ENCODE results near the gene MYLK3.

MYLK3 gene

GRCh38 chr16:46762583-46762982 is 14.4 kb upstream of the MYLK3 start:
- no peak for DNase-seq (ENCODE audit: low spot score)

GRCh38 chr16:46759309-46759708 is 11.2 kb upstream of the MYLK3 start:
- no peak overlapping the region for H3K27ac ChIP-seq
- no peak for TF ChIP-seq CTCF (conservative IDR thresholded peaks at IDR 0.05; ENCODE audit: low read depth)
- DNase-seq (ENCODE audit: low spot score), result no peak
- ChIA-PET CTCF (no interaction called here), POLR2A (ENCODE audit: low non-redundant PET) (no interaction called here)

More at GRCh38 chr16:46762583-46762982, 14.4 kb upstream of the MYLK3 start:
- POLR2A ChIA-PET (ENCODE audit: low non-redundant PET), result no interaction called here
- TF ChIP-seq CTCF (conservative IDR thresholded peaks at IDR 0.05; ENCODE audit: low read depth), result no peak
- H3K27ac ChIP-seq, result no peak overlapping the region
- CTCF ChIA-PET, result no interaction called here

- ChIA-PET POLR2A (ENCODE audit: low non-redundant PET) (no interaction called here), CTCF (interaction anchor here (0.6 kb wide), 1 partner anchor 151 kb away, joined by 3 read pairs; no protein-coding TSS in a partner anchor)
- H3K27ac ChIP-seq, result no peak overlapping the region
- no peak for DNase-seq (ENCODE audit: low spot score)
- no peak for TF ChIP-seq CTCF (conservative IDR thresholded peaks at IDR 0.05; ENCODE audit: low read depth)
These were observed 9.4 kb upstream of the MYLK3 start for GRCh38 chr16:46757339-46758050.

GRCh38 chr16:46756772-46757171 is 8.6 kb upstream of the MYLK3 start:
- no peak overlapping the region for H3K27ac ChIP-seq
- POLR2A ChIA-PET (ENCODE audit: low non-redundant PET), result no interaction called here
- DNase-seq (ENCODE audit: low spot score), result no peak
- CTCF ChIA-PET, result no interaction called here
- TF ChIP-seq CTCF (conservative IDR thresholded peaks at IDR 0.05; ENCODE audit: low read depth), result no peak

GRCh38 chr16:46753015-46753414 is 4.9 kb upstream of the MYLK3 start:
- no peak for TF ChIP-seq CTCF (conservative IDR thresholded peaks at IDR 0.05; ENCODE audit: low read depth)
- no peak for DNase-seq (ENCODE audit: low spot score)
- H3K27ac ChIP-seq, result no peak overlapping the region
- ChIA-PET POLR2A (ENCODE audit: low non-redundant PET) (no interaction called here), CTCF (no interaction called here)

- no peak for TF ChIP-seq CTCF (conservative IDR thresholded peaks at IDR 0.05; ENCODE audit: low read depth)
- no peak for DNase-seq (ENCODE audit: low spot score)
- CTCF ChIA-PET, result no interaction called here
- POLR2A ChIA-PET (ENCODE audit: low non-redundant PET), result no interaction called here
- no peak overlapping the region for H3K27ac ChIP-seq
These were observed 3.2 kb upstream of the MYLK3 start for GRCh38 chr16:46751381-46751780.
